HG03196 (cell line): ENCODE data around the gene TMEM94.
"Not testable (repeated sequence)": the region's sequence is repeated elsewhere in the genome, so short reads cannot be mapped to it uniquely, and the experiment has no call there.

Experiments
- ATAC-seq: cut with Tn5 transposase; IDR thresholded peaks from one replicate; pipeline ENCODE4 v1.9.1; 2021; ENCODE audit not compliant: unreplicated experiment

TMEM94 gene

DNA sequence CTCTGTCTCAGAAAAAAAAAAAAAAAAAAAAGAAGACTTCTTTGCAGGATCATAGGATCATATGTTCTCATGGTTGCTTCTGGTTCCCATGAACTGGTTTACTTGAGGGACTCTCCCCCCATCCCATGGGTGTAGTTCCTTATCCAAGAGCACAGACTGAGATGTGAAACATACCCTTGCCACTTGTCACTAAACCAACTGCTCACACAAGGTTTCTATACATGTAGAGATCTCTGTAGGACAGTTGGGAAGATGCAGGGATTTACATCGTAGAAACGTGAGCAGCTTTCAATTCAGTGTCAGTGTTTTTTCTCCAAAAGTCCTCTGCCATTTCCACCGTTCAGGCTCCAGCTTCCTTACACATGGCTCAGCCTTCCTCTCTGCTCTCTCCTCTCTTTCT lies 11.1 kb upstream of the TMEM94 start:
- no peak for ATAC-seq

DNA sequence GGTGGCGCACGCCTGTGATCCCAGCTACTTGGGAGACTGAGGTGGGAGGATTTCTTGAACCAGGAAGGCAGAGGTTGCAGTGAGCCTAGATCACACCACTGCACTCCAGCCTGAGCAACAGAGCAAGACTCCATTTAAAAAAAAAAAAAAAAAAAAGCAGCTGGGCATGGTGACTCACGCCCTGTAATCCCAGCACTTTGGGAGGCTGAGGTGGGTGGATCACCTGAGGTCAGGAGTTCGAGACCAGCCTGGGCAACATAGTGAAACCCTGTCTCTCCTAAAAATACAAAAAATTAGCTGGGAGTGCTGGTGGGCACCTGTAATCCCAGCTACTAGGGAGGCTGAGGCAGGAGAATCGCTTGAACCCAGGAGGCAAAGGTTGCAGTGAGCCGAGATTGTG lies 10.5 kb upstream of the TMEM94 start:
- ATAC-seq = not testable (repeated sequence)

DNA sequence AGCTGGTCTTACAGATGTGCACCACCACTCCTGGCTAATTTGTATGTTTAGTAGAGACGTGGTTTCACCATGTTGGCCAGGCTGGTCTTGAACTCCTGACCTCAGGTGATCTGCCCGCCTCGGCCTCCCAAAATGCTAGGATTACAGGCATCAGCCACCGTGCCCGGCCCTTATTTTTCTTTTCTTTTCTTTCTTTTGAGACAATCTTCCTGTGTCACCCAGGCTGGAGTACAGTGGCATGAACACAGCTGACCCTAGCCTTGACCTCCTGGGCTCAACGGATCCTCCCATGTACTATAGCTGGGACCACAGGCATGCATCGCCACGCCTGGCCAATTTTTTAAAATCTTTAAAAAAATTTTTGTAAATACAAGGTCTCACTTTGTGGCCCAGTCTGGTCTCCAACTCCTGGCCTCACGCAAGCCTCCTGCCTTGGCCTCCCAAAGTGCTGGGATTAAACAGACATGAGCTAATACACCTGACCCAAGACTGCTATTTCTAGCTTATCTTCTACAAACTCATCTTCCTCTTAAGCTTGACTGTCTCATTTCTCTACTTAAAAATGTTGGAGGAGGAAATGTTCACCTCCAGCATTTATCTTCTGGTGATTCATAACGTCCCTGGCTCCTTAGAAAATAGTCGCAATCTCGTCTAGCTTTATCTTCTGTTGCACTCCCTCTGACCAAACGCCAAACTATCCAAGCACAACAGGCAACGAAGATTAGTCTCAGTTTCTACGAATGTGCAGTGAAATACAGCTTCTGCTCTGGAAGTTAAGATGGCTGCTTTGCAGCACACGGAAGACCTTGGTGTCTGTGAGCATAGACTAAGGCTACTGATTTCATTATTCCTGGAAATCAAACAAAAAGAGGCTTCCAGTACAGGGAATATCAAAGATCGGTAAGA lies 8.2 kb upstream of the TMEM94 start:
- no peak for ATAC-seq

DNA sequence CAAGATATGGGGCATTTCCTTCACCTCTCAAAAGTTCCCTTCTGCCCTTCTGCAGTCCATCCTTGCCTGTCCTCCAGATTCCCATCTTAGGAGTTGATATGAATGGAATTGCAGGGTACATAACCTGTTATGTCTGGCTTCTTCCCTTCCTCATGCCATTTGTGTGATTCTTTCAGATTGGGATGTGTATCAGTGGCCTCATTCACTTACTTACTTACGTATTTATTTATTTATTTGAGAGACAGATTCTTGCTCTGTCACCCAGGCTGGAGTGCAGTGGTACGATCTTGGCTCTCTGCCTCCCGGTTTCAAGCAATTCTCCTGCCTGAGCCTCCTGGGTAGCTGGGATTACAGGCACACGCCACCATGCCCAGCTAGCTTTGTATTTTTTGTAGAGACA lies 6.2 kb upstream of the TMEM94 start:
- ATAC-seq = no peak

DNA sequence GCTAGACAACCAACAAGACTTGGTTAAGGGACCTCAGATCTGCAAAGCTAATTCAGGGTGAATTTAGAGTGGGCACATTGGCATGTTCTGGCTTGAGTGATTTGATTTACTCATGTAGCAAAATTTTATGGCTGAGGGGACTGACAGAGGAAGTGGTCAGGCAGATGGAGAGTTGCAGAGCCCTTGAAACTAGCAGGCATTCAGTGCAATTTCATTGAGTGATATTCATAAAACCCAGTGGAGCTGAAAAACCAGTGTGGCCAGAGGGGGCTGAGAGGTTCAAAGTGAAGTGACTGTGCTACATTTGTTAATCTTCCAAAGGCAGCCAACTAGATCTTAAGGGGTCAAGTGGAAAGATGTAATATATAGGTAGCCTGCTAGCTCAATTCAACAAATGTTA lies 2.2 kb upstream of the TMEM94 start:
- ATAC-seq = no peak

DNA sequence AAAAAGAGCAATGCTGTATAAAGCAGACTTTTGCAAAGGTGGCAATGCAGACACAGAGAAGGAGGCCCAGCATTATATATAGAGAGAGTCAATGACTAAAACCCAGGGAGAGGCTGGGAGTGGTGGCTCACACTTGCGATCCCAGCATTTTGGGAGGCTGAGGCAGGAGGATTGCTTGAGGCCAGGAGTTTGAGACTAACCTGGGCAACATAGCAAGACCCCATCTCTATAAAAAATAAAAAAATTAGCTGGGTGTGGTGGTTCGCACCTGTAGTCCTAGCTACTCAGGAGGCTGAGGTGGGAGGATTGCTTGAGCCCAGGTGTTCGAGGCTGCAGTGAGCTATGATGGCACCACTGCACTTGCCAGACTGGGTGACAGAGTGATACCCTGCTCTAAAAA lies 1.8 kb upstream of the TMEM94 start:
- ATAC-seq = not testable (repeated sequence)

DNA sequence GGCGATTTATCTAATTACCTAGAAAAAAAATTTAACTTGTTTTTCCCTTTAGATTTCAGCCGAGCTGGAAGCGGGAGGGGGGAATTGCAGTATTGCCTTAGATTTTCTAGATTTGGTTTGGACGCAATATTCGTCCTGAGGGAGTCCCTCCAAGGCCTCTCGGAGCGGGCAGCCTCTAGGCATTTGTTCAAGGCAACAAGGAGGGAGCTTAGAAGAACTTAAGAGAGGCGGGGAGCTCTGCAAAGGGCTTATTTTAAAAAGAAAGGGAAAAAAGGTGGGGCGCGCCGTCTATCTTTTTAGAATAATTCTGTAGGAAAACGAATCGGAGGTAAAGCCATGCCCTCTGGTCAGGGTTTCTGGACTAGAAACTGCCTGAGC lies 407 bp upstream of the TMEM94 start:
- no peak for ATAC-seq

DNA sequence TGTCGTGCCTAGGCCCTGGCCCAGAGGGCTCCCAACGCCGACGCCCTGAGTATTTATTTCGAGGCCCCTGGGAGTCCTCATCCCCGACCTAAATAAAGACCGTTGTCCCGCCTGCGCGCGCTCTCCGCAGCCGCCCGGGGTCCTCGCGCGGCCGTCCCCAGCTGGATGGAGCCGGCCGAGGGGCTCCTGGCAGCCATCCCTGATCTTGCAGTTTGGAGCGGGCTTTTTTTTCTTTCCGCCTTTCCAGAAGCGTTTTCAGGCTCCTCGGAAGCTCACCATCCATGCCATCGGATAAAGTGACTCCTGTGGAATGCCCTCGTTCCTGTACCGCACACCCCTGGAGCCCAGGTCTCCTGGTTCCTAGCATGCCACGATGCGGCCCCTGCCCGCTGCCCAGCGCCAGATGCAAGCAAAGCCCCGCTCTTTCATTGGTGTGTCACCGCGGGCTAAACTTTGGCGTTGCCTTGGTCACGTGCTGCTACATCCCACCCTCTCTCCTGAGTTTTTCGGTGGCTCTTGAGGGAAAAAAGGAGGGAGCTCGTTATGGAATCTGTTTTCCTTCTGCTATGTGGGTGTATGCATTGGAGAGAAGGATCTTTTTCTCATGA lies 716 bp downstream of the TMEM94 start:
- no peak for ATAC-seq

DNA sequence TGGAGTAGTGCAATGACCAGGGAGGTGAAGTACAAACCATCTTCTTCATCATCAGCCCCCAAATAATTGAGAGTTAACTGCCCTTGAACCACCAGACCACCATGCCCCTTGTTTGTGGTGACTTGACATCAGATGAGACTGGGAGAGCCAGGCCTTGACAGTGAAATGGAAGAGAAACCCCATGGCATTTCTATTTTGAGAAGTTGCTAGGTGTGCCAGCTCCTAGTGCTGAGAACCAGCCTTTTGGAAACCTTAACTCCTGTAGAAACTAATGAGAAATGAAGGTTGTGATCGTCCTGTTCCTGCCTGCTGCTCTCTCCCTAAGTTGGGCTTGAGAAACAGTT lies 2.8 kb downstream of the TMEM94 start:
- no peak for ATAC-seq

DNA sequence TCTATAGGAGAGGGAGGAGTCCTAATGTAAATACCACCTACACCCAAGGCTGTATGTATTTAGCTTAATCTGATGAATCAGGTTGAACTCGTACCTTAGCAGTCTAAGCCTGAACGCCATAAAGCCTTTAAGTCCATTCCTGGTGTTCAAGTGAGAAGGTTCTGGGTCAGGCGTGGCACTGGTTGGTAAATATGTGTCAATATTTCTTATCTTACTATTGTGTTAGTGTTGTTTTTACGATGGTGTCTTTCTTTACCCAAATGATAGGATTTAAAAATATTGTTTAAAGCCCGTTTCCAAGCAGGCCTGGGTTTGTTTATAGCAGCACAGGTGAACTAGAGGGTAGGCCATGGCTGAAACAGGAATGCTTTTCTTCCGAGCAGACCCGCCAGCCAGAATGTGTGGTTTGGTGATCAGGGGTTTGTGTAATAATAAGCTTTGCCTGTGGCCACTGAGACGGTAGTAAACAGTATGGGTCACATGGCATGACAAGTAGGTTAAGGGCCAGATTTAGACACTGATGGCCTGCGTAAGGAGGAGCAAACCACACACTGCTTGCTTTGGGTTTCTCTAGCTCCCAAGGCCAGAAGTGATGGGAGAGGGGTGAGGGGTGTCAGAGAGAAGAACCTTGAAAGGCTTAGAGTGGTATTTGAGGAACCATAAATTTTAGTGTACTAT lies 3.3 kb downstream of the TMEM94 start:
- ATAC-seq = no peak

DNA sequence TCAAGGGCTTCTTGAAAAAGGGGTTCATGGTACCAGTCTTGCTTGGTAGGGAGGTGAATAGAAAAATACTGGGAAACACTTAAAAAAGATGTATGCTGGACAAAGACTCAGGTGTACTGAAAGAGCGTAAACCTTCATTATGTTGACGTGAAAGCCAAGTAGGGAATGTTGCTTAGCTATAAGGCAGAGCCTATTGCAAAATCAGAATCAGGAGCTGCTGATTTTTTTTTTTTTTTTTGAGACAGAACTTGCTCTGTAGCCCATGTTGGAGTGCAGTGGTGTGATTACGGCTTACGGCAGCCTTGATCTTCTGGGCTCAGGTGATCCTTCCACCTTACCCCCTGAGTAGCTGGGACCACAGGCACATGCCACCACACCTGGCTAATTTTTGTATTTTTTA lies 3.9 kb downstream of the TMEM94 start:
- ATAC-seq = no peak

DNA sequence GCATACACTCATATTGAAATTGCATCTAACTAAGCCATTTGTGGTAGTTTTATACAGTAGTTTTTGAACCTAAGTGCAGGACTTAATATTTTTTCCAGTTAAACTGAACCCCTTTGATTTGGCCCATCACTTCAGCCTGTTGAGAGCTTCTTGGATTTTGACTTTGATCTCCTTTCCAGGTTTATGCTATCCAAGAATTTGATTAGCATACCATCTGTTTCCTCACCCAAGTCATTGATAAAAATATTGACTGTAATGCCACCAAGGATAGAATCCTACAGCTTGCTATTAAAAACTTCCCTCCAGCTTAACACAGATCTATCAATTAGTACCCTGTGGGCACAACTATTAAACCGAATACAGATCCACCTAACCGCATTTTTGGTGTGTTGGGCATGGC lies 7.2 kb downstream of the TMEM94 start:
- no peak for ATAC-seq

DNA sequence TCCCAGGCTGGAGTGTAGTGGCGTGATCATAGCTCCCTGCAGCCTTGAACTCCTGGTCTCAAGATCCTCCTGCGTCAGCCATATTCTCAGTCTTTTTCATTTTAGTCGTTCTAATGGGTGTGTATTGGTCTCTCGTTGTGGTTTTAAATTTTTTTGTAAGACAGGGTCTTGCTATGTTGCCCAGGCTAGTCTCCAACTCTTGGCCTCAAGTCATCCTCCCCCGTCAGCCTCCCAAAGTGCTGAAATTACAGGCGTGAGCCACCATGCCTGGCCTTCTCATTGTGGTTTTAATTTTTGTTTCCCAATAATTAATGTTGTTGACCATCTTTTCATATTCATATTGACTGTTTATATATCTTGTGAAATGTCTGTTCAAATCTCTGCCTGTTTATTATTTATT lies 8.6 kb downstream of the TMEM94 start:
- no peak for ATAC-seq

DNA sequence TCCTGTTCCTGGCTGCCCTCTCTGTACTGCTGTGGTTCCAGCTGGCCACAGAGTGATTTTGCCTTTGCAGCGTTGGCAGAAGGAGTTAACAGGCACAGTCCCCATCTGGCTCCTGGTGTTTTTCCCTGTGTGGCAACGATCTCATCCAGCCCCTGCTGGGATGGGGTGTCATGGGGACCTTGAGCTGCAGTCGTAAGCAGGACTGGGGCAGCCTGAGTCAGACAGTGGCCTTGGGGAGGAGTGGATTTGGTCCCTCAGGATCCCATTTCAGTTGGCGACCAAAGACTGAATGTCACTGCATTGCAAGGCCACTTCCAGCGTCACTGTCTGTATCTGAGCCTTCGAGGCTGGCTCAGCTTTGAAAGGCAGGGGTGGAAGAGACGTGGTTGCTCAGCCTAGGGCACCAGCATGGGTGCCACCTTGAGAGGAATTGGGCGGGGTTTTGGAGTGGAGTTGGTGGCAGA lies 11.9 kb downstream of the TMEM94 start:
- no peak for ATAC-seq

DNA sequence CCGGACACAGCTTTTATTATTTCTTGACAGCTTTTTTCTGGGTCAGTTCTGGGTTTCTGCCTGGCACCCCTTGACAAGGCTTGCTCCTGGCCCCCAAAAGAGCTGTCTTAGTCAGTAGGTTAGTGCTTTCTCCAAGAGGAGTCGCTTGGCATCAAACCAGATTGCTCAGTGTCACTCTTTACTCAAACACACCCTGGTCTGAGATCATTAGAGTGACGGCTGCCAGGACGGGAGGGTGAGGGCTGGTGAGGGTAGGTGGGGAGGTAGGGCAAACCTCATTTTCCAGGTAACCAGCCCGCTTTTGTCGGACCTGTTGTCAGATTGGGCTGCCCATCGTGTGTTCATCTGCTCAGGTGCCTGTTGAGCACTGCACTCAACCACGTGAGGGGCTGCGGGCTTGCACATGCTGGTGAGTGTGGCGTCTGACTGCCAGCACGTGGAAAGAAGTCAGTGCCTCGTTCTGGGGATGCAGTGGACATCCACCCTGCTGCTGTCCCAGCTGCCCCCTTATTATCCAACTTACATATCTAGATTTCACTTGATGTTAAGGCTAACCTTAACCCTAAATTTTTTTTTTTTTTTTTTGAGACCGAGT lies 12.4 kb downstream of the TMEM94 start:
- ATAC-seq = no peak

DNA sequence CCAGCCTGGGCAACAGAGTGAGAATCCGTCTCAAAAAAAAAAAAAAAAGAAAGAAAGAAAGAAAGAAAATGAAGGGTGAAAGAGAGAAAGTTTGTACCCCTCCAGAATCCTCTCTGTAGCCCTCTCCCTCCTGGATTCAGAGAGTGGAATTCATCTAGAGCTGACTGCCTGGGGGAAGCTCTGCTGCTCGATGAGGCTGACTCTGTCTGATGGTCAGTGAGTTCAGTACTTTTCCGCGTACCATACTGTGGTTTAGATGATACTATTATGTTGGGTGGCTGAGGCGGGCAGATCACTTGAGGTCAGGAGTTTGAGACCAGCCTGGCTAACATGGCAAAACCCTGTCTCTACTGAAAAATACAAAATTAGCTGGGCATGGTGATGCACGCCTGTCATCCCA lies 14.8 kb downstream of the TMEM94 start:
- no peak for ATAC-seq

DNA sequence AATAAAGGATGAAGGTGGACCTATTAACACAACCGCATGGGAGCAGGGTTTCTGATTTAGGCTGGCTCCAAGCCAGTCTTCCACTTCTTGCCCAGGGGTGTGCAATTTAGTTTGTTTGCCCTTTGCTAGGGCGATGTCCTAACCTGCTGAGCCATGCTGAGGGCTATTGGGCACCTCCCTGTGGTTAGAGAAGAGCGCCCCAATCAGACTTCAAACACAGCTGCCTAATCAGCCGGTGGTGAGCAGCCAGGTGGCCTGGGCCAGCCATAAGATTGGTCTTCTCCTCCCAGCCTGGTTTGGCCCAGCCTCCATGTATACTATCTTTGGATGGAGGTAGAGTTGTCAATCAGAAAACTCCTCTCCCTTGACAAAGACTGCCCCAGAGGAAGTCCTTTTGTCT lies 15.7 kb downstream of the TMEM94 start:
- no peak for ATAC-seq

DNA sequence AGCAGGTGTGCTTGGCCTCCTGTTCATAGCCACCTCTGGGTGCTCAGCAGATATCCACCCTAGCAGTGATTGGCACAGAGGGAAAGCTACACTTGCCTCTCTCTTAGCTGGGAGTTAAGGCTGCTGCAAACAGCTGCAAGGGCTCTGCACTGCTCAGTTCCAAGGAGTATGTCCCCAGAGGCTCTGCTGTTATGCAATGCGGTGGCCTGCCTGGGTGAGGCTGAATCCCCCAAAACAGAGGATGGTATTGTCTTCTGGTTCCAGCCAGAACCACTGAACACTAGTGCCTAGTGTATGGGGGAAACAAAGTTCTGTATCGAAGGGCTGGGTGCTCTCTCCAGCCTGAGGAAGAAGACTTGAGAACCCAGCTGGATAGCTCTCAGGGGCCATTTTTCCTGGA lies 16.8 kb downstream of the TMEM94 start:
- ATAC-seq = no peak

DNA sequence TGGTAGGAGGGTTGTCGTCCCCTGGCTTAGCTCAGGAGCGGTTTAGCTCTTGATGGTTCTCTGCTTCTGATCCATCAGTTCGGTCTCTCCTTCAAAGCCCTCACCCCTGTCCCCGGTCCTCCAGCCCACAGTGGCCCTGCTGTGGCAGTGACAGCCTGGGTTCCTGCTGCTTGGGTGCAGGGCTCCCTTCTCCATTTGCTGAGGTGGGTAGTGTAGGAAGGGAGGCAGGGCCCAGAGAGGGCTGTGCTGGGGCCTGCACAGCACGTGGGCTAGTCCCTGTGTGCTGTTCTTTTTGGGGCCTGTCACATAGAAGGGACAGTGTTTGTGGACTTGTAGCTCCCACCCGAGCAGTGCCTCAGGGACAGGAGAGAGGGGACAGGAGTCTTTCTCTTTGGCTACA lies 18.3 kb downstream of the TMEM94 start:
- ATAC-seq = no peak

DNA sequence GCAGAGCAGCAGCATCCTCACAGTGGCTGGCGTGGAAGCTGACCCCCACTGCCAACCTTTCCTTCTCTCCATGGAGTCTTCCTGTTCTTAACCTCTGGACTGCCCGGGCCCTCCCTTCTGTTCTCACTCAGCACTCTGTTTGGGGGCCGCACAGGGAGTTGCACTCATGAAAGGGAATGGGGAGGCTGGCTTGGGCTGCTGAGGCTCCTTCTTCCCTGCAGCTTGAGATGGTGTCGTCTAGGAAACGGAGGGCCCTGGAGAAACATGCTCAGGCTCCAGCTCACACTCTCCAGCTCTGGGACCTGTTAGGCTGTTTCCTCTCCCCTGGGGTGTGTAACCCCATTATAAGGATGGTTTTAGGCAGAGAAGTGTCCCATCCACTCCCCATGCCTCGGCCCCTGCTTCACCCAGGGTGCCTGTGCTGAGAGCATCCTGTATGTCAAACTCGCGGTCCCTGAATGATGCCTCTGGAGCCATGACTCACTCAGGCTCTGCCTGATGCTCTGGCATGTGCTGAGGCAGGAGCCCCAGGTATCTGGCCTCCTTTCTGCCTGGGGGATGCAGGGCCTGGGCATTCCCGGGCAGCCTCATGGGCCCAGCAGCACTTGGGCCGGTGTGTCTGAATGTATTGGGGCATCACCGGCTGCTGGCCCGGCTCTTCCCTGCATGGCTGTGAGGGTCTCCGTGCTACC lies 18.9 kb downstream of the TMEM94 start:
- ATAC-seq = no peak

DNA sequence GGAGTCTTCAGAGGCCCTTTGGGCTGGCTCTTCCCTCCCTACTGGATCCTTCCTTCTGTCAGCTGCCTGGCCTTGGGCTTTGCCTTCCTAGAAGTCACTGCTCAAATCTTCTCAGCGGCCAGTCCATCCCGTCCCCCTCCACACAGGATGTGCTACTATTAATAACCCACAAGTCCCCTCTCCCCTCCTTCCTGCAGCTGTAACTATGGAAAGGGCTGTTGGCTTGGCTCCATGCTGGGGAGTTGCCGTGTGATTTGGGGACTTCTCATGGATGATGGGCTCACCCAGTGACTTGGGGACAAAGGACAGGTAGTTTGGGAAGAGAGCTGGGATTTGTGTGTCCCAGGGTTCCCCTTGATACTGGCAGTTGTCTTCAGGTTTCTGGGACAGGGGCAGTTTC lies 19.4 kb downstream of the TMEM94 start:
- no peak for ATAC-seq
